ENCODE data around the gene TPPP2.
"Not testable (repeated sequence)": the region's sequence is repeated elsewhere in the genome, so short reads cannot be mapped to it uniquely, and the experiment has no call there.

The TPPP2 gene

DNA sequence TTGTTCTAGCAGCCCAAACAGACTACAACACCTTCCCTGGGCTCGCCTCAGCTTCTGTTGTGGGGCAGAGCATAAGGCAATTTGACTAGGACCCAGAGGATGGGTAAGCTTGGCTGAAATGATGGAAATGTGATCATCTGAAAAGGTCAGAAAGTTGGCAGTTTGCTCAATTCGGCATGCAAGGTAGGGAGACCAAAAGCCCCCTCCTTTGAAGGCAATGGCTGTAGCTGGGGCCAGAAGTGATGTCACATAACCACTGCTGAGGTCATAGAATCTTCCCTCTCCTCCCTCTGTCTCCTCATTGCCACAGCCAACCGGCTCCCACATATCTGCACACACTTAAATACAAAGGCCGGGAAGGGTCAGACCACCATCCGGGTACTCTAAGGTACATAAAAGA is at the start of gene TPPP2:
Gene TPPP2 (plus strand): TSS at position 301 of the 400 bp plus-strand sequence. CDS start 365 bp downstream, outside the sequence.
- DNase-seq (ENCODE audit: low read depth in 4 of 4, low spot score in 1 of 4): no peak

DNA sequence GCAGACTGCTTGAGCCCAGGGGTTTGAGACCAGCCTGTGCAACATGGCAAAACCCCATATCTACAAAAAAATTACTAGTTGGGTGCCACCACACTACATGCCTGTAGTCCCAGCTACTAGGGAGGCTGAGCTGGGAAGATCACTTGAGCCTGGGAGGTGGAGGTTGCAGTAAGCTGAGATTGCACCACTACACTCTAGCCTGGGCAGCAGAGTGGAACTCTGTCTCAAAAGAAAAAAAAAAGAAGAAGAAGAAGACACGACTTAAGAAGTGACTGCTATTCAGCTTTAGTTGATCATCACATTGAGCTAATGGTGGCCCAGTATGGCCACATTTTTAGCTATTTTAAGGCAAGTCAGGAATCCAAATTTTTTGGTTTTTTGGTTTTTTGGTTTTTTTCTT is 49.1 kb upstream of the TPPP2 start:
- no peak for DNase-seq (ENCODE audit: low read depth in 4 of 4, low spot score in 1 of 4)

DNA sequence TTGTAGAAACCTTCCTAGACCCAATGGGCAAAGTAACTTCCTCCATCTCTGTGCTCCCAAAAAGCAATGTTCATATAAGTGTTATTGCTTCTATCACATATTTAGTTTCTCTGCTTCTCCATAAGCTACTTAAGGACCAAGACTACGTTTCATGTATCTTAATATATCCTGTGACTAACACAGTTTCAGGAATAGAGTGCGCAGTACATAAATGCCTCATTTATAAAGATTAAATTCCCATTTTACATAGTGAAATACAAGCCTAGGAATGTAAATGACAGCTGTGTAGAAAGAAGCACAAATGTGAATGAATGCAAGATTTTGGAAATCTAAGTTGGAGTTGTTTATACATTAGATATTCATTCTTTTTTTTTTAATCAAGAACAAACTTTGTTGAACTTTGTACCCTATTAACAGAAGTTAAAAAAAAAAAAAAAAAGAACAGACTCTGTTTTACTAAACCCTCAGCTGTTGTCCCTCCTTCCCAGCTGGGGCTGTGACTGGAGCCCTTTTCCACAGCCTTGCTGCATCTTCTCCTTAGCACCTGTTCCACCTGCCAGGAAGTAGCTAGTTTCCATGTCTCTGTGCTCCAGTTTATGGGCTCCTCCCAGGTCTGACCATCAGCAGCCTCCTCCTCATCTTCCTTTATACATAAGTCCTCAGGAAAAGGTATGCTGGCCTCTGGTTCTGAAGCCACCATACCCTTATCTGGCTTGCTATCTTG is 47.2 kb upstream of the TPPP2 start:
- no peak for DNase-seq (ENCODE audit: low read depth in 4 of 4, low spot score in 1 of 4)

DNA sequence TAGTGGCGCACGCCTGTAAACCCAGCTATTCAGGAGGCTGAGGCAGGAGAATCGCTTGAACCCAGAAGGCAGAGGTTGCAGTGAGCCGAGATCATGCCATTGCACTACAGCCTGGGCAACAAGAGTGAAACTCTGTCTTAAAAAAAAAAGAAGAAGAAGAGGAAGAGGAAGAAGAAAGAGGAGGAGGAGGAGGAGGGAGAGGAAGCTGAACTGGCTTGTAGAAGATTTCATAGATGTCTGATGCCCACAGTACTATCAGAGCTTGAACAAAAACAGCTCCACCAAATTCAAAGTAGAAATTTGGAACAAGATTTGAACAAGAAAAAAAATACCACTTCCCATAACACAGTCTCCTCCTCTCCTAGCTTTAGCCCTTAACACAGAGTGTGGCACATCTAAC is 44.4 kb upstream of the TPPP2 start:
- DNase-seq (ENCODE audit: low read depth in 4 of 4, low spot score in 1 of 4): not testable (repeated sequence)

DNA sequence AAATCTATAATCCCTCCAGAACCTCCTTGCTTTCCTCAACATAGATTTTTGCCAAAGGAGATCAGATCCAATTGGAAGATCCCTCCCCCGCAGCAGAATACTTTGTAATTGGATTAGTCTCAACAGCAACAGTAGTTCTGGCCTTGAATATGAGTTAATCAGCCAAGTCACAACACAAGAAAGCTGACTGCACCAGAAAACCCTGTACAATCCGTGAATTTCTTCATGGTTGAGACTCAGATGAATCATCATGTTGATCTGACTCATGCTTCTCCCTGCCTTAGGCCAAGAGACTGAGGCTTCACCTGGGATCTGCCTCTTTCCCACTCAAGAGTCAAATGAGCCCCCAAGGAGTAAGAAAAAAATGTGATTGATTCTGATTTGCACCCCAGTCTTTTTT is 43.2 kb upstream of the TPPP2 start:
- no peak for DNase-seq (ENCODE audit: low read depth in 4 of 4, low spot score in 1 of 4)

DNA sequence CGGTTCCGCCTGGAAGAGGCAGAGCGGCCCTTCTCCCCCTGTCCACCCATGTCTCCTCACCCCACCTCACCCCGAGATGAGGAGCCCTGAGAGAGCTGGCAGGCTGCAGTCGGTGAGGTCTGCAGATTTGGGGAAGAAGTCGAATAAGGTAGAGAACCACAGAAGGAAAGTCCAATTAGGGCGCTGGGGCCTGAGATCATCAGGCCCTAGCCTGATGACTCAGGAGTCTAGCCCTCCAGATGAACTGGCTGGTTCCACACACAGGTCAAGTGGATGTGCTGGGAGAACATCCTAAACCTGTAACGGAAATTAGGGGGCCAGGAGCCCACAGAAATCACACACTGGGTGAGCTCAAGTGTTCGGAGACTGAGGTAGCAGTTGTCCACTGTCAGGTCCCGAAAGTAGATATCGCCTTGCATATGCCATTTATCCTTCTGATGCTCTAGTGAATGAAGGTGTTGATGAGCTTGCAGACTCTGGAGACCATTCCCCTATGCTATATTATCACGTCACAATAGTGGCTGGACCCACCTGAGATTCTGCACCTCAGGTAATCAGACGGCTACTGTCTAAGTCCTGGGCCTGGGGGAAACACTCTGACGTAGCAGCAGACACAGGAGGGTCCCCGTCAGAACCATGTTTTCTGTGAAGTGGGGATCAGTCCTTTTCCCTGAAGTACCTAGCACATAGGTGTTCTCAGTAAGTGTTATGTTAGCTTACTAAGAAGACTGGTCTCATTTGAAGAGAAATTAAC is 41.1 kb upstream of the TPPP2 start:
- no peak for DNase-seq (ENCODE audit: low read depth in 4 of 4, low spot score in 1 of 4)

DNA sequence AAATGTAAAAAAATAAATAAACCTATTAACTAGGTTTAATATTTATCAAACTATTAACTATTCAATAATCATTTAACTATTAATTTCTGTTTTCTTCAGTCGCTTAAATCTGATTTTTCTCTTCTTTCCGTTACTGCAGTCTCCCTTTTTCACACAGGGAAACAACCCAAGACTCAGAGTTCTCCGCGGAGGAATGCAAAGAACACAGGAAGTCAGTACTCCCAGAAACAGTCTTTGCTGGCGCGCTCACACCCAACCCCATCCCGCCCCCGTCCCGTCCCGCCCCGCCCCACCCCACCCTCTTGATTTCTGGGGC is 40.6 kb upstream of the TPPP2 start:
- no peak for DNase-seq (ENCODE audit: low read depth in 4 of 4, low spot score in 1 of 4)

DNA sequence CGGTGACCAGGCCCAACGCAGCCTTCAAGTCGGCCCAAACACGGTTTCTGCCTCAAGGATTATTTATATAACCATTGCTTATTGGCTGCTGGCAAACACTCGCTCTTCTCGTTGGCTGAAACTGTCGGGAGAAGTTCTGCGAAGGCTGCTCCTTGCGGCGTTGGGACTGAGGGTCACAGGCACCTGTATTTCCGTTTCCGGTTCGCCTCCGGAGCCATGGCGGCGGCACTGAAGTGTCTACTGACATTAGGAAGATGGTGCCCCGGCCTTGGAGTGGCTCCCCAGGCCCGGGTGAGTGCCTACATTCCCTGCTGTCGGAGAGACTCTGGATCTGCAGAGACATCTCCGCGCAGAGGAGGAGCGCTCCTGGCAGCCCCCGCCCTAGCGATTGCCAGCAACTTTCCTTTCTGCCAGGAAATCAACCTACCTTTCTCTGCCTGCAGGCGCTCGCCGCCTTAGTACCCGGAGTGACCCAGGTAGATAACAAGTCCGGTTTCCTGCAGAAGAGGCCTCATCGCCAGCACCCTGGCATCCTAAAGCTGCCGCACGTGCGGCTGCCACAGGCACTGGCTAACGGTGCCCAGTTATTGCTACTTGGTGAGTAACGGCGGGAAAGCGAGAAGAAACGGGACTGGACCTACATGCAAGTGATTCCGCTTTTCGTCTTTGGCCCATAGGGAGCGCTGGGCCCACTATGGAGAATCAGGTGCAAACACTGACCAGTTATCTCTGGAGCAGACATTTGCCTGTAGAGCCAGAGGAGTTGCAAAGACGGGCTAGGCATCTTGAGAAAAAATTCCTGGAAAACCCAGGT is 40.0 kb upstream of the TPPP2 start, which contains the start of gene METTL17:
Gene METTL17 (plus strand): TSS at position 194 of the 814 bp plus-strand sequence. CDS start 23 bp downstream, at position 217.
- DNase-seq (ENCODE audit: low read depth in 4 of 4, low spot score in 1 of 4): peak; percentile 67 to 82 (median 78)

DNA sequence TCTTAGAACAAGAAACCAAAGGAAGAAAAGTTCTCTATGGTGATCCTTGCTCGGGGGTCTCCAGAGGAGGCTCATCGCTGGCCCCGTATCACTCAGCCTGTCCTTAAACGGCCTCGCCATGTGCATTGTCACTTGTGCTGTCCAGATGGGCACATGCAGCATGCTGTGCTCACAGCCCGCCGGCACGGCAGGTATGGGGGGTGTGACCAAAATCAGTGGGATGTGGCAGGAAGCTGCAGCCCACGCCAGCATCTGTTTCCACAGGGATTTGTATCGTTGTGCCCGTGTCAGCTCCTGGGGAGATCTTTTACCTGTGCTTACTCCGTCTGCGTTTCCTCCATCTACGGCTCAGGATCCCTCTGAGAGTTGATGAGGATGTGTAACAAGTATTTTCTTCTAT is 33.5 kb upstream of the TPPP2 start:
- DNase-seq (ENCODE audit: low read depth in 4 of 4, low spot score in 1 of 4): no peak

DNA sequence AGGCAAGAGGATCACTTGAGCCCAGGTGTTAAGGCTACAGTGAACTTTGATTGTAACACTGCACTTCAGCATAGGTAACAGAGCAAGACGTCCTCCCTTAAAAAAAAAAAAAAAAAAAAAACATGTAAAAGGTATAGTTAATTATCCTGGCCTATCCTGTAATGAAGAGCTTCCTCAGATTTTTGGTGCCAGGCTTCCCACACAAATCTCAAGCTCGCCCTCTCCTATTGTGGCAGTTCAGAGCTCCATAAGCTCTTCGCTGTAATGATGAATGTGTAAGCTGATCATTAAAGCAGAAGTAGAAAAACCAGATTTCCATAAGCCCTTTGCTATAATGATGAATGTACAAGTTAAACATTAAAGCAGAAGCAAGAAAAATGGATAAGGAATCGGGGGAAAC is 32.9 kb upstream of the TPPP2 start:
- no peak for DNase-seq (ENCODE audit: low read depth in 4 of 4, low spot score in 1 of 4)

DNA sequence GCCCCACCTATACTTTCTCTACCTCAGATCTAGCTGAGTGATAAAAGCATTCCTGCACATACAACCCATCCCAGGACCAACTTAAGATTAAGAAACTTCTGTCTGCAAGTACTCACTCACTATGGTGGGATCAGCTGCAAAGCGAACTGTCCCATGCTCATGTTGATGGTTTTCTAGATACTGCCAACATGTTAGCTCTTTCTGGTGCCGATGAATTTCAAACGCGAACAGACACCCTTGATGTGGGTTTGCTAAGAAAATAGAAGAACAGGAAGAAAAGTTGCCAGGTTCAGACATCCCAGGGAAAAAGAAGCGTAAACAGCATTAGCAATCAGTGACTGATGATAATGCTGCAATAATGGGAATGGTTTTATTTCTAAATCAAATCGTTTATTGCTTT is 32.5 kb upstream of the TPPP2 start:
- DNase-seq (ENCODE audit: low read depth in 4 of 4, low spot score in 1 of 4): no peak

DNA sequence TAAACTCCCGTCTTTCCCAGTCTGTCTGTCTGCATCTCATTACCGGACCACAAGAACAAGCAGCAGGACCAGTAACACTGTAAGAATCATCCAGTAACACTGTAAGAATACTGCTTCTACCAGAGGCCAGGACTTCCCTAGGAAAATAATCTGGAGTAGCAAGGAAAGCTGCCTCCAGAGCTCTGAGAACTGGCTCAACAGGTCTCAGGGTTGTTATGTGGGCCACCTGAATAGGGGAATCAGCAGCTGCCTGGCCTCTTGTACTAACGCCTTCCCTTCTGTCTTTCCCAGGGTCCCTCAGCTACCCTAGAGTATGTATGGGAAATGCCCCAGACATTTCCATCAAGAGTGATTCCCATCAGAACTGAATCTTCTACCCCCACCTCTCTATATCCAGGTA is 31.9 kb upstream of the TPPP2 start:
- no peak for DNase-seq (ENCODE audit: low read depth in 4 of 4, low spot score in 1 of 4)

DNA sequence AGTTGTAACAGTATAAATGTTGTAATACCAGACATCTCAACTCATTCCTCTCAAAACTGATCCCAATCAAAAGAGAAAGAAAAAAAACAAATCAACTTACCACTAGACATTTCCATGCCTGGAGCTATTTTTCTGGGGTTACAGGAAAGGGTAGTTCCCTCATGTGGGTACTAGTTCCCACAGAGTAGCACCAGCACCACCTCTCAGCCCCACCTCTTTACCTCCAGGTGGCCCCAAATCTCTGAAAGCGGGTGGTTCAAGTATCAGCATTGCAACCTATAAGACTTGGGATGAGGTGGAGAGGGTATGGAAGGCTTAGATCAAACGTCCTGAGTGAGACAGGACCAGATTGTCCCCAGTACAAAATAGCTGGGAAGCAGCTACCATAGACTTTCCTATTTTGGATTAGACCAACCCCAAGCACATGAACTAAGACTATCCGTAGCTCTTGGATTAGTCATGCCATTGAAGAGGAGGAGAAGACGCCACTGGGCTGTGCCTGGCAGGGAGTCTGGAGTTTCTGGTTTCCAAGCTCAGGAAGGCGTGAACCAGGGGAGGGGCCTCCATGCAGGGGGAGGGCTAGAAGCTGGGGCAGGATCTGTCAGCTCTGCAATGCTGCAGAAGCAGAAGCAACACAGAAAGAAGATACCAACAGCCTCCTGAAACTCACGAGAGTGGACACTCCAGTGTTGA is 31.2 kb upstream of the TPPP2 start, which contains the start of gene SLC39A2:
Gene SLC39A2 (plus strand): TSS at position 620 of the 693 bp plus-strand sequence. CDS start 154 bp downstream, outside the sequence.
- no peak for DNase-seq (ENCODE audit: low read depth in 4 of 4, low spot score in 1 of 4)

DNA sequence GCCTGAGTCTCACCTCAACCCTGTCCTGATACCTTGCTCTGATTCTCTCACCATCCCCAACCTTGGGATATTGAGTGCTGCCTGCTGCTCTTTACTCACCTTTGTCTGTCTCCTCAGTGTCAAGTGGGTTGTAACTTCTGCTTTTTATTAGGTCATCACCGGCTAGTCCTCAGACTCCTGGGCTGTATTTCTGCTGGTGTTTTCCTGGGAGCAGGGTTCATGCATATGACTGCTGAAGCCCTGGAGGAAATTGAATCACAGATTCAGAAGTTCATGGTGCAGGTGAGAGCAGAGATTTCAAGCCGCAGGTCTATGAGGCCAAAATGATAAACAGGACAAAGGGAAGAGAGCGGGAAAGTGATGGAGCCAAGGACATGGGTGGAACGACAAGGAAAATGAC is 30.4 kb upstream of the TPPP2 start:
- DNase-seq (ENCODE audit: low read depth in 4 of 4, low spot score in 1 of 4): no peak

DNA sequence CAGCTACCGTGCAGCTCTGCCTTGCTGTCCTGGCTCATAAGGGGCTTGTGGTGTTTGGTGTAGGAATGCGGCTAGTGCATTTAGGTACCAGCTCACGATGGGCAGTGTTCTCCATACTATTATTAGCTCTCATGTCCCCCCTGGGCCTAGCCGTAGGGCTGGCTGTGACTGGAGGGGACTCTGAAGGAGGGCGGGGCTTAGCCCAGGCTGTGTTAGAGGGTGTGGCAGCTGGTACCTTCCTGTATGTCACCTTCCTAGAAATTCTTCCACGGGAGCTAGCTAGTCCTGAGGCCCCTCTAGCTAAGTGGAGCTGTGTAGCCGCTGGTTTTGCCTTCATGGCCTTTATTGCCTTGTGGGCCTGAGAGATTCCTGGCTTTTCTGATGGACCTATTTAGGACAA is 28.8 kb upstream of the TPPP2 start:
- no peak for DNase-seq (ENCODE audit: low read depth in 4 of 4, low spot score in 1 of 4)

DNA sequence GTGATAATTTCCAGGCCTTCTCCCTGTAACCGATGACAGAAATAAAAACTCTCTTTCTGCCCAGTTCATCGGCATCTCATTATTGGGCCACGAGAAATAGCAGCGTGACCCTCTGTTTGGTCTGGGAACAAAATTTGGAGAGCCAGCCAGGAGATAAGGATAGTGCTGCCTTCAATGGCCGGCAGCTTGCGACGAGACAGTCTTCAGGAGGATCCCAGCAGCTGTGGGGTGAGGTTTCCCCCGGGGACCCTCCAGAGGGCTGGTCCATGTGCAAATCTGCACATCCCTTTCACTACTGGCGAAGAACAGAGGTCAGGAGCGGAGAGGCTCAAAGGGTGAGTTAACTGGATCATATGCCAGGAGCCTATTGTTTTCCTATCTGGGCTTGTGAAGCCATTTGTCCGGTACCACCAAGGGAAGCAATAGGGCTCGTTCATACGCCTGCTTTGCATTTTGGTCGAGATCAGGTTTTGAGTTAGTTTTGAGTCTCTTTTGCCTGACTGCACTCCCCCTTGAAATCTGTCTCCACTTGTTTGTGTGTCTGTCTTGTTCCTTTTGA is 26.1 kb upstream of the TPPP2 start:
- DNase-seq (ENCODE audit: low read depth in 4 of 4, low spot score in 1 of 4): no peak

DNA sequence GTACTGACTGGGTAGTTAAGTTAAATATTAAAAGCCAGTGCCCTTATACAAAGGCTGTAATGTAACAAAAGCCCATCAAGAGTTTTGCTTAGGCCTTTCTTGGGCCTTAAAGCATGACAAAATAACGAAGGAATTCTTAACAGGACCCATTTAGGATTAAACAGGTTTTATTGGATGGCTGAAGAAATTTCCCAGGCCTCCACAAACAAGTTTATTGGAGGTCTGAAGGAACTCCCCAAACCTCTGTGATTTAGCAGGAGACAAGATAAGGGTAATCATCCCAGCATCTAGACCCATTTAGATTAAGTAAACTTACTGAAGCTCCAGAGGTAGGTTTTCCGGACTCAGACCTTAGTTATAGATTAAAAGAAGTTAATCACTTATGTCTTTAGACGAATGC is 20.3 kb upstream of the TPPP2 start:
- not testable (repeated sequence) for DNase-seq (ENCODE audit: low read depth in 4 of 4, low spot score in 1 of 4)

DNA sequence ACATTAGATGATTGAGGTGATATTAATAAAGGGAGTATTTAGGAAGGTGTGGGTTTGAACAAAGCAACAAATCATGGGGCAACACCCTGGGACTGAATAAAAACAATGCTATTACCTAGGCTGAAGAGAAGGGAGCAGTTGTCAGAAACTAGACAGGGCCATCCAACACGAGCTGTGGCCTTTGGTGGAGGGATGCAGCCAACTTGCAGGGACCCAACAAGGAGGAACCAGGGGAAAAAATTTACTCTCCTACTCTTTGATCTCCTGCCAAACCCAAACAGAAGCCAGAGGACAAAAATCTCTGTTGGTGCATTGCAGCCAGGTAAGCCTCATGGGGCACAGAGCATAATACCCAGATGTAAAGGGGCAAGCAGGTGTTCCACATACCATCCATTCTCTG is 18.9 kb upstream of the TPPP2 start:
- DNase-seq (ENCODE audit: low read depth in 4 of 4, low spot score in 1 of 4): no peak

DNA sequence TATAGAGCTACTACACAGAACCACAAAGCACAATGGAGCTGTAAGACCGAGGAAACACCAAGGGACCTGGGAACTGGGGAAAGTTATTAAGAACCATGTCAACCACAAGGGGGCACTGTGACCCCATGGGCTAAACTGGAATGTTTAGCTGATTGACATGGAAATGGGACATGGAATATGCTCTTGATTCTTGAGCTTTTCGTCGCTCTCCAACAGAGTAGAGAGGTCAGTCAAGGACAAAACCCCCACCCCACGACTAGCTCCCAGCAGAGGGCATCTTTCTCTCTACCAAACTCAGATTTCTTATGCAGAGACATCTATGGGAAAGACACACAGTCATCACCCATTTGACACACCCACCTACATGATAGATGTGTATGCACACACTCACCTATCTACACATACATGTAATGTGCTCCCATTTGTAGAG is 15.2 kb upstream of the TPPP2 start:
- DNase-seq (ENCODE audit: low read depth in 4 of 4, low spot score in 1 of 4): peak; percentile 70 to 86 (median 72)

DNA sequence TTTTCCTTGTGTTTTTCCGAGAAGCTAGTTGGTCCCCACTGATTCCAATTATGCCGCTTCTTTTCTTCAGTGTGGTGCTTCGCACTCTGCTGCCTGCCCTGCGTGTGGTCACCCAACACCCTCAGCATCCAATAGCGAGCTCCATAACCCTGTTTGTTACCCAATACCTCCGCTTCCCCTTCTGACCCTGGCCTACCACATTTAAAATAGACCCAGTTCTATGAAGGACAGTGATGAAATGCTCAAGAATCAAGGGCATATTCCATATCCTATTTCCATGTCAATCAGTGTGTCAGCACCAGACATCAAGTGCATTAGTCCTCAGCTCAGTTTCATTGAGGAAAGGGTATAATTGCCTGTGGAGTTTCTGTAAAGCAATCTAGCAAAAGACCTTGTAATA is 14.7 kb upstream of the TPPP2 start:
- DNase-seq (ENCODE audit: low read depth in 4 of 4, low spot score in 1 of 4): no peak

Data from stimulated activated CD4-positive, alpha-beta T cell treated with anti-CD3 and anti-CD28 coated beads, Interleukin-1b, Interleukin-23, amount 100 ng/mL, for 24 hours (primary cell).